ENCODE measurements around the gene THADA.

DNA sequence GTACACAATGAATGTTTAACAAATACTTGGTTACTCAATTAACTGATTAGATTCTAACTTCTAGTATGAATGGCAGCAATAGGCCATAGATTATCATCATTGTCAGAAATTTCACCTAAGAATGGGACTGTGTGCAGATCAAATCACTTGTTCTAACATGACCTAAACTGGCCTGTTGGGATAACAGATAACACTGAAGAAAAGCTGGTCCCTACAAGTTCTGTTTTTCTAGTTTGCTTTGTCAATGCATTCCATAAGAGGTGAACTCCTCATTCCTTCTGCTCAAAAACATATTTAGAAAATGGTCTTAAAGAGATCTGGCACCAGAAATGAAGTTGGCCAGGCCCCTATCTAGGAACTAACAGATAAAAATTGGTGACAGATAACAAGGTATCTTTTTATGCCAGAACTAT is 175.4 kb downstream of the THADA start:
- TF ChIP-seq, protein P1, sequence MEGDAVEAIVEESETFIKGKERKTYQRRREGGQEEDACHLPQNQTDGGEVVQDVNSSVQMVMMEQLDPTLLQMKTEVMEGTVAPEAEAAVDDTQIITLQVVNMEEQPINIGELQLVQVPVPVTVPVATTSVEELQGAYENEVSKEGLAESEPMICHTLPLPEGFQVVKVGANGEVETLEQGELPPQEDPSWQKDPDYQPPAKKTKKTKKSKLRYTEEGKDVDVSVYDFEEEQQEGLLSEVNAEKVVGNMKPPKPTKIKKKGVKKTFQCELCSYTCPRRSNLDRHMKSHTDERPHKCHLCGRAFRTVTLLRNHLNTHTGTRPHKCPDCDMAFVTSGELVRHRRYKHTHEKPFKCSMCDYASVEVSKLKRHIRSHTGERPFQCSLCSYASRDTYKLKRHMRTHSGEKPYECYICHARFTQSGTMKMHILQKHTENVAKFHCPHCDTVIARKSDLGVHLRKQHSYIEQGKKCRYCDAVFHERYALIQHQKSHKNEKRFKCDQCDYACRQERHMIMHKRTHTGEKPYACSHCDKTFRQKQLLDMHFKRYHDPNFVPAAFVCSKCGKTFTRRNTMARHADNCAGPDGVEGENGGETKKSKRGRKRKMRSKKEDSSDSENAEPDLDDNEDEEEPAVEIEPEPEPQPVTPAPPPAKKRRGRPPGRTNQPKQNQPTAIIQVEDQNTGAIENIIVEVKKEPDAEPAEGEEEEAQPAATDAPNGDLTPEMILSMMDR (IDR thresholded peaks at IDR 0.05; ENCODE audit: extremely low read depth in 1 of 2, insufficient read depth in 1 of 2, low read depth in 1 of 2, low read length in 2 of 2), result no peak
- TF ChIP-seq, protein P2, sequence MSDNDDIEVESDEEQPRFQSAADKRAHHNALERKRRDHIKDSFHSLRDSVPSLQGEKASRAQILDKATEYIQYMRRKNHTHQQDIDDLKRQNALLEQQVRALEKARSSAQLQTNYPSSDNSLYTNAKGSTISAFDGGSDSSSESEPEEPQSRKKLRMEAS (IDR thresholded peaks at IDR 0.05; ENCODE audit: insufficient read depth, insufficient read length), result no peak
- TF ChIP-seq POLR2A (IDR thresholded peaks at IDR 0.05; ENCODE audit: low read depth, low read length) (no peak), POLR2AphosphoS5 (IDR thresholded peaks at IDR 0.05; ENCODE audit: insufficient read depth, low read depth, low read length) (no peak), EZH2 (IDR thresholded peaks at IDR 0.05; ENCODE audit: borderline replicate concordance, low read depth, low read length, severe bottlenecking) (no peak), MYC (IDR thresholded peaks at IDR 0.05; ENCODE audit: low read depth, low read length) (no peak), JUN (IDR thresholded peaks at IDR 0.05; ENCODE audit: borderline replicate concordance, insufficient read depth, insufficient read length, low read depth) (no peak)

Data from endothelial cell of umbilical vein (primary cell).